T-helper 17 cell (primary cell): ENCODE data around the gene FYB1. TPM values are rescaled to one million over a fixed set of nuclear protein-coding genes. Genes with fewer than 3 reads are reported as not detected.
A peak's percentile ranks its signal among the peaks of the same experiment; 100 is the strongest.

Experiments
- ATAC-seq: fragments of 150-1000 bp; cut with Tn5 transposase; 2 replicates; pipeline ENCODE4 v1.10.0; 2021; ENCODE audit warnings: mild to moderate bottlenecking, moderate library complexity
- DNase-seq, 3 donors: peaks; one replicate each; pipeline versions ENCODE4 v3.0.0 to v3.0.0-alpha.2; 2020 to 2021
- H3K9me3 ChIP-seq: one replicate; pipeline ENCODE4 v1.7.0; 2013; ENCODE audit warnings: low read length, mild to moderate bottlenecking; ENCODE audit not compliant: control insufficient read depth, poor library complexity, severe bottlenecking
- H3K27ac Mint-ChIP-seq: one replicate; pipeline ENCODE4 v1.8.0; 2022; ENCODE audit warnings: mild to moderate bottlenecking, moderate library complexity, mixed read lengths
- H3K27me3 Mint-ChIP-seq: one replicate; pipeline ENCODE4 v1.8.0; 2022; ENCODE audit warnings: mixed read lengths
- H3K36me3 Mint-ChIP-seq: one replicate; pipeline ENCODE4 v1.8.0; 2022; ENCODE audit warnings: low read depth, mixed read lengths
- H3K4me1 Mint-ChIP-seq: one replicate; pipeline ENCODE4 v1.8.0; 2022; ENCODE audit warnings: mild to moderate bottlenecking, mixed read lengths
- H3K4me3 Mint-ChIP-seq: one replicate; pipeline ENCODE4 v1.8.0; 2022; ENCODE audit warnings: mild to moderate bottlenecking, moderate library complexity, mixed read lengths
- total RNA-seq, 4 donors: library from RNA in 2 of 4; stranded (reverse) in 2 of 4; gene quantifications; one replicate each; pipeline ENCODE4 v1.2.3 and lab custom pipeline; 2022 to 2026

The FYB1 gene, protein sequence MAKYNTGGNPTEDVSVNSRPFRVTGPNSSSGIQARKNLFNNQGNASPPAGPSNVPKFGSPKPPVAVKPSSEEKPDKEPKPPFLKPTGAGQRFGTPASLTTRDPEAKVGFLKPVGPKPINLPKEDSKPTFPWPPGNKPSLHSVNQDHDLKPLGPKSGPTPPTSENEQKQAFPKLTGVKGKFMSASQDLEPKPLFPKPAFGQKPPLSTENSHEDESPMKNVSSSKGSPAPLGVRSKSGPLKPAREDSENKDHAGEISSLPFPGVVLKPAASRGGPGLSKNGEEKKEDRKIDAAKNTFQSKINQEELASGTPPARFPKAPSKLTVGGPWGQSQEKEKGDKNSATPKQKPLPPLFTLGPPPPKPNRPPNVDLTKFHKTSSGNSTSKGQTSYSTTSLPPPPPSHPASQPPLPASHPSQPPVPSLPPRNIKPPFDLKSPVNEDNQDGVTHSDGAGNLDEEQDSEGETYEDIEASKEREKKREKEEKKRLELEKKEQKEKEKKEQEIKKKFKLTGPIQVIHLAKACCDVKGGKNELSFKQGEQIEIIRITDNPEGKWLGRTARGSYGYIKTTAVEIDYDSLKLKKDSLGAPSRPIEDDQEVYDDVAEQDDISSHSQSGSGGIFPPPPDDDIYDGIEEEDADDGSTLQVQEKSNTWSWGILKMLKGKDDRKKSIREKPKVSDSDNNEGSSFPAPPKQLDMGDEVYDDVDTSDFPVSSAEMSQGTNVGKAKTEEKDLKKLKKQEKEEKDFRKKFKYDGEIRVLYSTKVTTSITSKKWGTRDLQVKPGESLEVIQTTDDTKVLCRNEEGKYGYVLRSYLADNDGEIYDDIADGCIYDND
- total RNA-seq (100 to 1,000 TPM; 499 to 517 TPM), total RNA-seq (lab: John Stamatoyannopoulos, UW) (288 to 509 reads per million in 2 donors)

DNA sequence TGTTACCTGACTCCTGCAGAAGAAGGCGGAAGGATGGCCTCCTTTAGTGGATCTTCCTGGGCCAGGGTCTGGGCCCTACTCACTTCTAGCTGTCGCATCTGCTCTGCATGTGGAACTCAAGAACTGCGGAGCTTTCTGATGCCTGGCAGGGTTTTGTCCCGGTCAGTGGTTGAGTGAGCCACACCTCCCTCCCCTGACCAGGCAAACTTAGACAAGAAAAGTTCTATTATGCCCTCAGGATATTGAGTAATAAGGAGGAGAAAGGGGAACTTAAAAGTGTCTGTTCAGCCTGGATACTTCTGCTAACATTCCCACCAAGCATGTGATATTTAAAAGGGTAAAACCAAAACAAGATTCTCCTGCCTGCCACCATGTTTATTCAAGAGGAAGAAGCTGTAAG, at the start of gene FYB1:
TSS of gene FYB1 (minus strand) at position 127 of the 400 bp plus-strand sequence. CDS start 16,603 bp downstream, outside the sequence.
- Mint-ChIP-seq H3K27ac (peak within 1 kb of the TSS; percentile 49), H3K4me3 (peak within 1 kb of the TSS; percentile 57), H3K27me3 (no peaks in the 10 kb centered on the region), H3K4me1 (peaks cover 34% of the 10 kb centered on the region), H3K36me3 (no peaks in the 10 kb centered on the region)
- ATAC-seq: no peak
- no peaks in the 10 kb centered on the region for H3K9me3 ChIP-seq
- DNase-seq: no peak

- no peaks in the 10 kb centered on the region for H3K9me3 ChIP-seq
- Mint-ChIP-seq H3K4me1 (peaks cover 10% of the 10 kb centered on the region), H3K36me3 (no peaks in the 10 kb centered on the region), H3K27ac (no peak overlapping the region), H3K4me3 (no peak overlapping the region), H3K27me3 (no peaks in the 10 kb centered on the region)
- DNase-seq: no peak
- ATAC-seq: no peak
Measured at GRCh38 chr5:39267186-39267585, 47.8 kb upstream of the FYB1 start.

DNA sequence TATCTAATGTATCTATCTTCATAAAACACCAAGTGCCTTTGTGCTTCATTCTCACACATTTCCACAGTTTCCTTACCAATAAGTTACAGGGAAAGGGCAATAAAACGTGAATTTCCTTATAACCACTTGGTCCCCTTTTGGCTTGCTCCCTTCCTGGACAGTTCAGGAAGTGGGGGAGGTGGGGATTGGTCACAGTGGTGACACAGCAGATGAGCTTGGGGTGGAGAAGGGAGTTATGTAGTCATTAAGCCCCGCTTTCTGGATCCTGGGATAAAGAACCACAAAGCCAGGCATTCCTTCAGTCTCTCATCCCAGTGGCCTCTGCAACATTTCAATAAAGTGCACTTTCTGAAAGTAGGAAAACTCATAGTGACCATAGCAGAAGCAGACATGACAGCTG, 47.1 kb upstream of the FYB1 start:
- H3K9me3 ChIP-seq: no peaks in the 10 kb centered on the region
- Mint-ChIP-seq H3K4me3 (no peak overlapping the region), H3K36me3 (no peaks in the 10 kb centered on the region), H3K4me1 (peaks cover 7% of the 10 kb centered on the region), H3K27me3 (no peaks in the 10 kb centered on the region), H3K27ac (no peak overlapping the region)
- no peak for DNase-seq
- ATAC-seq: no peak

GRCh38 chr5:39264528-39264927, 45.2 kb upstream of the FYB1 start:
- Mint-ChIP-seq H3K27ac (no peak overlapping the region), H3K4me1 (peaks cover 7% of the 10 kb centered on the region), H3K36me3 (no peaks in the 10 kb centered on the region), H3K27me3 (no peaks in the 10 kb centered on the region), H3K4me3 (peak overlapping the region; percentile 4)
- ATAC-seq: no peak
- H3K9me3 ChIP-seq: no peaks in the 10 kb centered on the region
- no peak for DNase-seq

DNA sequence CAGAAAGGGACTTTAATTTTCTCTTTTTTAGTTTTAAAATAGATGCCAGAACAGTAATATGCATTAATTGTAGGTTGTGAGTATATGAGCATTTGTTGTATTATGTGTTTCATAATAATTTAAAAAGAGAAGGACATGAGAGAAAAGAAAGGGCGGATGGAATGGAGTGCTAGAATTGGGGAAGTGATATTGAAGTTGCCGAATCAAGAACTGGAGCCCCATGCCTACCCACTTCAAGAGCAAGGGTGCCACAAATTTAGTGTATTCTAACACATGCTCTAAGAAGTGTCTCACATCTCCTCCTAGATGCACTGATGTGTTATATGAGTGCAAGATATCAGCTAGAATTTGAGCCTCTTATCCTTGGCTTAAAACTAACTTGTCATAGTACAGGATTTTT, 43.6 kb upstream of the FYB1 start:
- Mint-ChIP-seq H3K27ac (no peak overlapping the region), H3K36me3 (no peaks in the 10 kb centered on the region)

DNA sequence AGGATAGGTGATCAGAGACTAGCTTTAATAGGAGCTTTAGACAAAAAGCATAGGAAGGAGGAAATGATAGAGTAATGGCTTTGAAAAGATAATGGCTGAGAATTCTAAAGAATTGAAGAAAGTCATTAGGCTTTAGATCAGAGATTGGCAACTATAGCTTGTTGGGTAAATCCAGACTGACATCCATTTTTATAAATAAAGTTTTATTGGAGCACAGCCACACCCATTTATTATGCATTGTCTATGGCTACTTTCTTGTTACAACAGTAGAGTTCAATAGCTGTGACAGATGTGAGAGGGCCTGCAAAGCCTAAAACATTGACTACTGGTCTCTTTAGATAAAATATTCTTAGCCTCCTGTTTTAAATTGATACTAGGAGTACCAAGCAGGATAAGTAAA, 40.7 kb upstream of the FYB1 start:
- H3K9me3 ChIP-seq: no peaks in the 10 kb centered on the region
- DNase-seq: no peak
- peaks cover 8% of the 10 kb centered on the region for H3K27me3 Mint-ChIP-seq
- peaks cover 2% of the 10 kb centered on the region for H3K36me3 Mint-ChIP-seq
- no peak overlapping the region for H3K27ac Mint-ChIP-seq
- H3K4me3 Mint-ChIP-seq: no peak overlapping the region
- peaks cover 11% of the 10 kb centered on the region for H3K4me1 Mint-ChIP-seq
- no peak for ATAC-seq

More for the DNA sequence above, 43.6 kb upstream of the FYB1 start:
- ATAC-seq (no peak), DNase-seq (no peak)
- Mint-ChIP-seq H3K27me3 (peaks cover 1% of the 10 kb centered on the region), H3K4me3 (no peak overlapping the region), H3K4me1 (peaks cover 9% of the 10 kb centered on the region)
- H3K9me3 ChIP-seq: no peaks in the 10 kb centered on the region

DNA sequence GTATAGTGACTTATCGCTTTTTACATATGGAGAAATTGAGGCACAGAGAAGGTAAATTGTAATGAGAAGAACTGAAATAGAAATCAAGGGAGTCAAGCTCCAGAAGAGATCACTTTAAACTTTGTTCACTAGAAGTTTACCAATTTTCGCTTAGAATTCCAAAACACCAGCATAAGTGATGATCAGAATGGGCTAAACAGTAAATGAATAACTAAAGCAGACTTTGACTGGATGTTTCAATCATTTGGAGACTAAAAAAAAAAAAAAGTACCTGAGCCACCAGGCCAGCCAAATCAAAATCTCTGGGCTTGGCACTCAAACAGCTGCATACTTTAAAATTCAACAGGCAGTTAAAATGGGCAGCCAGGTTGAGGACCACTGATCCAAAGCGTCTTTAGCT, 38.2 kb upstream of the FYB1 start:
- H3K4me3 Mint-ChIP-seq: no peak overlapping the region
- no peak overlapping the region for H3K27ac Mint-ChIP-seq

DNA sequence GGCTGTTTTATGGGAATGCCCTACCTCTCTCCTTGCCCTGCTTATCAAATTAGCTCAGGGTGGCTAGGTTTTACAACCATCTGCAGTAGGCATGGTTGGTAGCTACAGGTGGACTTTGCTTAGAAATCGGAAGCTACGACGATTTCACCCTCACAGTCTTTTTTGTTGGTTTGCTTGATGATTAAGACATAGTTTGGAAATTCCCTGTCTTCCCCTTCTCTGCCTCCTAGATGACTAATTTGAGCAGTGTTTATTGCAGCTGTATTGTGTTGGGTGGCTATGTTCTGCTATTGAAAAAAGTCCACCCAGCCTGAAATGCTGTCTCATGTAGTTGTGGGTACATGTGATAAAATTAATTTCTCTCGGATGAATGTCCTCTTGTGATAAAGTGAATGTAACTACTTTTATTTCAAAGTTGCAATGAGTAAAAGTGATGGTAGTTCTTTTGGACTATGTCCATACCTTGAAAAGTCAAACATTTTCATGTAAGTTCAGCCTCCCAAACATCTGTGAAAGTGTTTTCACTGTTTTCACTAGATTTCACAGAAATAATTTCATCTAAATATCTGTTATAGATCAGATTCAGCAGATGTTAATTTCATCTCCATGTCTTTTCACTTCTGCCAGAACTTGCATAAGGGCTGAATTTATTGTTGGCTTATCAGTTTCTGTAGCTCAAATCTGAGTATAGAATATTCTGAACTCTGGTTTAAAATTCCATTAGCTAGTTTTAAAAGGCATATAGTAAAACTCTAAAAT, 37.3 kb upstream of the FYB1 start:
- Mint-ChIP-seq H3K4me3 (no peak overlapping the region), H3K36me3 (peaks cover 2% of the 10 kb centered on the region), H3K27ac (no peak overlapping the region), H3K4me1 (peaks cover 6% of the 10 kb centered on the region), H3K27me3 (peaks cover 8% of the 10 kb centered on the region)
- DNase-seq: no peak
- ATAC-seq: no peak
- H3K9me3 ChIP-seq: no peaks in the 10 kb centered on the region

More for the DNA sequence above, 38.2 kb upstream of the FYB1 start:
- peaks cover 2% of the 10 kb centered on the region for H3K36me3 Mint-ChIP-seq
- ATAC-seq (no peak), DNase-seq (no peak)
- no peaks in the 10 kb centered on the region for H3K9me3 ChIP-seq
- H3K27me3 Mint-ChIP-seq: peaks cover 8% of the 10 kb centered on the region
- H3K4me1 Mint-ChIP-seq: peaks cover 6% of the 10 kb centered on the region

GRCh38 chr5:39255406-39255805, 36.0 kb upstream of the FYB1 start:
- H3K27me3 Mint-ChIP-seq: peaks cover 8% of the 10 kb centered on the region
- H3K4me1 Mint-ChIP-seq: peaks cover 6% of the 10 kb centered on the region
- no peaks in the 10 kb centered on the region for H3K9me3 ChIP-seq
- H3K27ac Mint-ChIP-seq: no peak overlapping the region
- ATAC-seq (no peak), DNase-seq (no peak)
- no peak overlapping the region for H3K4me3 Mint-ChIP-seq
- H3K36me3 Mint-ChIP-seq: peaks cover 2% of the 10 kb centered on the region

GRCh38 chr5:39254671-39255070, 35.3 kb upstream of the FYB1 start:
- H3K4me3 Mint-ChIP-seq: no peak overlapping the region
- ATAC-seq (no peak), DNase-seq (no peak)
- no peak overlapping the region for H3K27ac Mint-ChIP-seq
- peaks cover 6% of the 10 kb centered on the region for H3K4me1 Mint-ChIP-seq
- no peaks in the 10 kb centered on the region for H3K9me3 ChIP-seq
- peaks cover 8% of the 10 kb centered on the region for H3K27me3 Mint-ChIP-seq
- peaks cover 2% of the 10 kb centered on the region for H3K36me3 Mint-ChIP-seq

DNA sequence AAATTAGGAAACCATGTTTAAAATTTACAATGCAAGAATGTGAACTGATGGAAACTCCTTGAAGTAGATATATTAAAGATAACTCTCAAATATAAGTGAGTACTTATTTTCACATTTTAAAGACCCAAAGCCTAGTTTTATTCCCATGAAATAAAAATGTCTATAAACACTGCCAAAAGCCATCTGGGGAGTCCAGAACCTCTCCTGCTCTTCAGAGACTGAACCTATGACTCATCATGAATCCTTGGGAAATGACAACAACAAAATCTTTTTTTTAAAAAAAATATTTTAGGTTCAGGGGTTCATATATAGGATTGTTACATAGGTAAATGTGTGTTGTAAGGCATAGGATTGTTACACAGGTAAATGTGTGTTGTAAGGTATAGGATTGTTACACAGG, 33.8 kb upstream of the FYB1 start:
- H3K4me1 Mint-ChIP-seq: peaks cover 4% of the 10 kb centered on the region
- H3K27me3 Mint-ChIP-seq: peaks cover 8% of the 10 kb centered on the region
- no peak overlapping the region for H3K27ac Mint-ChIP-seq
- peaks cover 2% of the 10 kb centered on the region for H3K36me3 Mint-ChIP-seq
- DNase-seq (no peak), ATAC-seq (no peak)
- H3K4me3 Mint-ChIP-seq: no peak overlapping the region
- no peaks in the 10 kb centered on the region for H3K9me3 ChIP-seq

GRCh38 chr5:39249564-39250274, 30.4 kb upstream of the FYB1 start:
- ATAC-seq (no peak), DNase-seq (no peak)
- Mint-ChIP-seq H3K36me3 (no peaks in the 10 kb centered on the region), H3K4me1 (no peaks in the 10 kb centered on the region), H3K4me3 (no peak overlapping the region), H3K27ac (no peak overlapping the region), H3K27me3 (no peaks in the 10 kb centered on the region)
- H3K9me3 ChIP-seq: no peaks in the 10 kb centered on the region
